NCI-H526 treated with DMSO at 0.1 percent for 48 hours (cell line): ENCODE measurements around the gene AANAT.

ENCODE experiments used
- DNase-seq: peaks from one replicate; lab custom pipeline; 2025; lab: John Stamatoyannopoulos, UW

Gene AANAT

GRCh38 chr17:76442341-76443338, 24.8 kb upstream of the AANAT start:
- peak; percentile 20 for DNase-seq

GRCh38 chr17:76444518-76445311, 22.7 kb upstream of the AANAT start:
- DNase-seq, result peak; percentile 41

GRCh38 chr17:76445697-76446448, 21.5 kb upstream of the AANAT start:
- no peak for DNase-seq

GRCh38 chr17:76446449-76447231, 20.8 kb upstream of the AANAT start:
- no peak for DNase-seq

- peak; percentile 28 for DNase-seq
These were observed 19.3 kb upstream of the AANAT start for GRCh38 chr17:76447931-76448652.

GRCh38 chr17:76449126-76449525, 18.3 kb upstream of the AANAT start:
- DNase-seq, result no peak

GRCh38 chr17:76451506-76451905, 15.9 kb upstream of the AANAT start:
- DNase-seq, result no peak

GRCh38 chr17:76452127-76452659, 15.2 kb upstream of the AANAT start:
- DNase-seq, result no peak

- peak; percentile 75 for DNase-seq
These were observed 14.6 kb upstream of the AANAT start, which contains the start of gene UBE2O for GRCh38 chr17:76452660-76453430. Gene UBE2O, minus strand, starts transcription at chr17:76453152. Its CDS starts 11 bp downstream, at chr17:76453141.

- no peak for DNase-seq
These were observed 14.0 kb upstream of the AANAT start for GRCh38 chr17:76453431-76453743.

GRCh38 chr17:76458580-76459490, 8.6 kb upstream of the AANAT start:
- peak; percentile 41 for DNase-seq

- no peak for DNase-seq
These were observed 7.7 kb upstream of the AANAT start for GRCh38 chr17:76459674-76460073.

GRCh38 chr17:76461765-76462555, 5.4 kb upstream of the AANAT start:
- no peak for DNase-seq

GRCh38 chr17:76462556-76463290, 4.7 kb upstream of the AANAT start:
- no peak for DNase-seq

- no peak for DNase-seq
These were observed 650 bp upstream of the AANAT start for GRCh38 chr17:76466775-76467130.

GRCh38 chr17:76467809-76468633, 618 bp downstream of the AANAT start:
- DNase-seq, result no peak
